Neural progenitor cell (in vitro differentiated cells): Measurements from ENCODE around the gene CYB561. TPM values are rescaled to one million over a fixed set of nuclear protein-coding genes. Genes with fewer than 3 reads are reported as not detected.

Experiments used
- DNase-seq: peaks from one replicate; pipeline ENCODE4 v3.0.0-alpha.2; 2016; ENCODE audit warnings: low spot score
- H2AFZ ChIP-seq: fragments of 200-600 bp; sonication (generic); replicated peaks from 2 replicates; pipeline ENCODE4 v1.6.1; 2016; ENCODE audit warnings: antibody characterized with exemption
- H3F3A ChIP-seq: fragments of 200-600 bp; sonication (generic); 2 replicates; pipeline ENCODE4 v1.6.1; 2016; ENCODE audit warnings: antibody characterized with exemption, low read depth
- H3K27ac ChIP-seq: fragments of 200-600 bp; sonication (generic); 2 replicates; pipeline ENCODE4 v1.5.1; 2016; ENCODE audit warnings: mild to moderate bottlenecking
- H3K27me3 ChIP-seq: fragments of 200-600 bp; sonication (generic); 2 replicates; pipeline ENCODE4 v1.6.1; 2016; ENCODE audit warnings: mild to moderate bottlenecking, moderate library complexity
- H3K36me3 ChIP-seq: fragments of 200-600 bp; sonication (generic); 2 replicates; pipeline ENCODE4 v1.5.1; 2016
- H3K4me1 ChIP-seq: fragments of 200-600 bp; sonication (generic); 2 replicates; pipeline ENCODE4 v1.6.1; 2016; ENCODE audit warnings: mixed run types
- H3K4me2 ChIP-seq: fragments of 200-600 bp; sonication (generic); 2 replicates; pipeline ENCODE4 v1.6.1; 2016
- H3K4me3 ChIP-seq: fragments of 200-600 bp; sonication (generic); 2 replicates; pipeline ENCODE4 v1.5.1; 2016
- H3K79me2 ChIP-seq: fragments of 200-600 bp; sonication (generic); 2 replicates; pipeline ENCODE4 v1.6.1; 2016; ENCODE audit warnings: low read depth
- H3K9ac ChIP-seq: fragments of 200-600 bp; sonication (generic); 2 replicates; pipeline ENCODE4 v1.6.1; 2016
- H3K9me3 ChIP-seq: fragments of 200-600 bp; sonication (generic); 2 replicates; pipeline ENCODE4 v1.5.1; 2016; ENCODE audit warnings: low read depth
- H4K20me1 ChIP-seq: fragments of 200-600 bp; sonication (generic); 2 replicates; pipeline ENCODE4 v1.6.1; 2016; ENCODE audit warnings: low read depth
- H3K27ac Mint-ChIP-seq: 3 replicates; pipeline ENCODE4 v1.8.0; 2021; ENCODE audit warnings: mixed read lengths
- H3K27me3 Mint-ChIP-seq: 2 replicates; pipeline ENCODE4 v1.8.0; 2022; ENCODE audit warnings: low read depth, mild to moderate bottlenecking, inconsistent platforms, moderate library complexity, mixed read lengths; ENCODE audit not compliant: insufficient read depth
- H3K36me3 Mint-ChIP-seq: 3 replicates; pipeline ENCODE4 v1.8.0; 2021; ENCODE audit warnings: mixed read lengths
- H3K4me1 Mint-ChIP-seq: 3 replicates; pipeline ENCODE4 v1.8.0; 2021; ENCODE audit warnings: mixed read lengths
- H3K4me3 Mint-ChIP-seq: 3 replicates; pipeline ENCODE4 v1.8.0; 2021; ENCODE audit warnings: mild to moderate bottlenecking, moderate library complexity, mixed read lengths
- H3K9me3 Mint-ChIP-seq: 3 replicates; pipeline ENCODE4 v1.8.0; 2020; ENCODE audit warnings: mixed read lengths
- CTCF ChIP-seq: fragments of 200-600 bp; sonication (generic); IDR thresholded peaks from 2 replicates; pipeline ENCODE4 v1.5.1; 2017; ENCODE audit warnings: antibody characterized with exemption, mild to moderate bottlenecking
- EZH2 ChIP-seq: fragments of 200-600 bp; sonication (generic); IDR thresholded peaks from 2 replicates; pipeline ENCODE4 v1.6.1; 2017; ENCODE audit warnings: antibody characterized with exemption, mild to moderate bottlenecking, moderate library complexity
- EZH2phosphoT487 ChIP-seq: fragments of 200-600 bp; sonication (generic); IDR thresholded peaks from 2 replicates; pipeline ENCODE4 v1.6.1; 2017; ENCODE audit warnings: antibody characterized with exemption
- total RNA-seq: library from RNA; depleted of rRNA; stranded (reverse); fragments of >200 nt; gene quantifications from 2 replicates; pipeline ENCODE4 v1.2.3, GENCODE V29; 2015; ENCODE audit warnings: low replicate concordance

Gene CYB561
- total RNA-seq, 1 donor from 2014 or later = 4.2 TPM

DNA sequence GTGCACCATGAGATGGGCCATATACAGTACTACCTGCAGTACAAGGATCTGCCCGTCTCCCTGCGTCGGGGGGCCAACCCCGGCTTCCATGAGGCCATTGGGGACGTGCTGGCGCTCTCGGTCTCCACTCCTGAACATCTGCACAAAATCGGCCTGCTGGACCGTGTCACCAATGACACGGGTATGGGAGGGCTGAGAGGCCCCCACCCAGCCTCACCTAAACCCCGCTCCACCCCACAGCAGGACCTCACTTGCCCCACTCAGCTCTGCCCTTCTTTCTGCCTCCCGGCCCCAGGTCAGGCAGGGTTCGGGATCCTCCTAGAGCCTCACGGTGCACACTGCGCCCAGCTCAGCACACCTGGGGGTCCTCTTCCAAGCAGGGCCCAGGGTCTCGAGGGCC lies 36.4 kb upstream of the CYB561 start:
- Histone ChIP-seq H3K4me1 (peaks cover 6% of the 10 kb centered on the region), H2AFZ (no peak overlapping the region), H3F3A (peaks cover 5% of the 10 kb centered on the region), H3K36me3 (no peaks in the 10 kb centered on the region), H3K79me2 (no peaks in the 10 kb centered on the region), H3K4me3 (no peak overlapping the region), H3K27me3 (peaks cover 20% of the 10 kb centered on the region), H3K27ac (no peak overlapping the region), H3K9ac (no peak overlapping the region), H3K9me3 (no peaks in the 10 kb centered on the region), H3K4me2 (no peak overlapping the region), H4K20me1 (peaks cover 12% of the 10 kb centered on the region)
- no peak for DNase-seq
- no peak for TF ChIP-seq EZH2
- no peak for TF ChIP-seq CTCF
- no peak for TF ChIP-seq EZH2phosphoT487
- H3K4me1 Mint-ChIP-seq = peaks cover 10% of the 10 kb centered on the region
- H3K4me3 Mint-ChIP-seq = no peak overlapping the region
- H3K9me3 Mint-ChIP-seq = no peaks in the 10 kb centered on the region
- no peaks in the 10 kb centered on the region for H3K36me3 Mint-ChIP-seq
- H3K27me3 Mint-ChIP-seq = peaks cover 27% of the 10 kb centered on the region
- no peak overlapping the region for H3K27ac Mint-ChIP-seq

- no peaks in the 10 kb centered on the region for H3K36me3 ChIP-seq
- H3K4me1 Mint-ChIP-seq = peaks cover 11% of the 10 kb centered on the region
- DNase-seq = no peak
- no peak overlapping the region for H3K9ac ChIP-seq
- no peak overlapping the region for H3K27ac Mint-ChIP-seq
- H3K27ac ChIP-seq = no peak overlapping the region
- peaks cover 31% of the 10 kb centered on the region for H3K27me3 ChIP-seq
- peaks cover 7% of the 10 kb centered on the region for H3K4me1 ChIP-seq
- H3K9me3 ChIP-seq = no peaks in the 10 kb centered on the region
- no peak overlapping the region for H3K4me3 ChIP-seq
- no peaks in the 10 kb centered on the region for H3K9me3 Mint-ChIP-seq
- no peak overlapping the region for H3K4me2 ChIP-seq
- no peaks in the 10 kb centered on the region for H3K36me3 Mint-ChIP-seq
- peaks cover 28% of the 10 kb centered on the region for H3K27me3 Mint-ChIP-seq
- H3F3A ChIP-seq = peaks cover 7% of the 10 kb centered on the region
- H3K79me2 ChIP-seq = no peaks in the 10 kb centered on the region
- TF ChIP-seq CTCF = no peak
- TF ChIP-seq EZH2 = no peak
- no peak for TF ChIP-seq EZH2phosphoT487
- no peak overlapping the region for H2AFZ ChIP-seq
- H4K20me1 ChIP-seq = peaks cover 12% of the 10 kb centered on the region
- no peak overlapping the region for H3K4me3 Mint-ChIP-seq
These were observed 35.4 kb upstream of the CYB561 start for GRCh38 chr17:63481488-63481870.

- Mint-ChIP-seq H3K4me1 (peaks cover 11% of the 10 kb centered on the region), H3K27ac (no peak overlapping the region), H3K27me3 (peaks cover 30% of the 10 kb centered on the region), H3K9me3 (no peaks in the 10 kb centered on the region), H3K4me3 (no peak overlapping the region), H3K36me3 (no peaks in the 10 kb centered on the region)
- Histone ChIP-seq H3K27ac (no peak overlapping the region), H3K36me3 (no peaks in the 10 kb centered on the region), H3K4me3 (no peak overlapping the region), H3K9me3 (no peaks in the 10 kb centered on the region), H3K4me1 (peaks cover 7% of the 10 kb centered on the region), H3F3A (peaks cover 7% of the 10 kb centered on the region), H3K9ac (no peak overlapping the region), H4K20me1 (peaks cover 12% of the 10 kb centered on the region), H3K4me2 (no peak overlapping the region), H2AFZ (no peak overlapping the region), H3K27me3 (peaks cover 36% of the 10 kb centered on the region), H3K79me2 (no peaks in the 10 kb centered on the region)
- TF ChIP-seq EZH2phosphoT487 (no peak), CTCF (no peak), EZH2 (no peak)
- DNase-seq = no peak
These were observed 34.9 kb upstream of the CYB561 start for GRCh38 chr17:63480826-63481487.
